SK-N-DZ (cell line): ENCODE measurements around the gene ATP1B3.
"Not testable (repeated sequence)": the region's sequence is repeated elsewhere in the genome, so short reads cannot be mapped to it uniquely, and the experiment has no call there.

Experiments used
- DNase-seq: peaks from one replicate; pipeline ENCODE4 v3.0.0-alpha.2; 2015; ENCODE audit warnings: low spot score

Gene ATP1B3

DNA sequence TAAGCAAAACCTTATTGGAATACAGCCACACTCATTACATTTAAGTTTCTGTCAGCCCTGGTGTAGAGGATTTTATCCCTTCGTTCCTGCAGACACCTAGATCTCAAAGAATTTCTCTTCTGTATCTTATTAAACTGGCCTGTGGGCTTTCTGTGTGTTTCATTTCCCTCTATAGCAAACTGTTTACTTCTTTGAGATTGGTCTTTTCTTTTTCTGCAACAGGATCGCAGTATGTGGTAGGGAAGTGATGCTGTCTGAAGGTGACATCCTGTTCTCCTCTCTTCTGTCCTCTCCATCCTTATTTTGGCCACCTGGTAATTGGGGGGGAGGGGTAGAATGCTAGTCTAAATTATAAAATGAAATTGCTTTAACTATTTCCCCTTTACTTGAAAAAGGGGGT lies 25.5 kb downstream of the ATP1B3 start:
- DNase-seq: no peak

DNA sequence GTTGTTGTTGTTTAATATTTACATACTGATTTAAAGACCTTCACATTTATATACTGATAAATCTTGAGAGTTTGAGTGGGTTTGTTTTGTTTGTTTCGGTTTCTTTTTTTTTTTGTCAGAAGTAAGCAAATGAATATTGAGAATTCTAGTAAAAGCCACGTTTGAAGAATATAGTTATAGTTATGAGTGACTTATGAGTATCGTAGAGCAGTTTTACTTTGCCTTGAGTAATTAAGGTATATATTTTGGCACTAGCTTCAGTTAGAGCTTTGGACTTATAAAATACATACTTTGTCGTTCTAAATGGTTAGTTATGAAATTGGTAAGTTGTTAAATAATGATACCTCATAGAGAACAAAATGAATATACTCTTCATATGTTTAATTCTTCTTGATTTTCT lies 27.8 kb downstream of the ATP1B3 start:
- DNase-seq: no peak

- no peak for DNase-seq
These were observed 28.7 kb downstream of the ATP1B3 start for GRCh38 chr3:141905129-141905528.

- DNase-seq: no peak
These were observed 33.0 kb downstream of the ATP1B3 start for GRCh38 chr3:141909408-141909807.

DNA sequence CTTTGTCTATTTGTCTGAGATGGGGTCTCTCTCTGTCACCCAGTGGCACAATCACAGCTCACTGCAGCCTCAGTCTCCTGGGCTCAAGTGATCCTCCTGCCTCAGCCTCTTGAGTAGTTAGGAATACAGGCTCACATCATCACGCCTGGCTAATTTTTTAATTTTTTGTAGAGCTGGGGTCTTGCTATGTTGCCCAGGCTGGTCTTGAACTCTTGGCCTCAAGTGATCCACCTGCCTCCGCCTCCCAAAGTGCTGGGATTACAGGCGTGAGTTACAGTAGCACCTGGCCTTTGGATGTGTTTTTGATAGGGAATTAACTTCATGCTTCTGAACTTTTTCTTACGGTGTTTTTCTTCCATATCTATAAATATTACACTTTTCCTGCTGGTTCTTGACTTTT lies 33.5 kb downstream of the ATP1B3 start:
- DNase-seq: not testable (repeated sequence)

DNA sequence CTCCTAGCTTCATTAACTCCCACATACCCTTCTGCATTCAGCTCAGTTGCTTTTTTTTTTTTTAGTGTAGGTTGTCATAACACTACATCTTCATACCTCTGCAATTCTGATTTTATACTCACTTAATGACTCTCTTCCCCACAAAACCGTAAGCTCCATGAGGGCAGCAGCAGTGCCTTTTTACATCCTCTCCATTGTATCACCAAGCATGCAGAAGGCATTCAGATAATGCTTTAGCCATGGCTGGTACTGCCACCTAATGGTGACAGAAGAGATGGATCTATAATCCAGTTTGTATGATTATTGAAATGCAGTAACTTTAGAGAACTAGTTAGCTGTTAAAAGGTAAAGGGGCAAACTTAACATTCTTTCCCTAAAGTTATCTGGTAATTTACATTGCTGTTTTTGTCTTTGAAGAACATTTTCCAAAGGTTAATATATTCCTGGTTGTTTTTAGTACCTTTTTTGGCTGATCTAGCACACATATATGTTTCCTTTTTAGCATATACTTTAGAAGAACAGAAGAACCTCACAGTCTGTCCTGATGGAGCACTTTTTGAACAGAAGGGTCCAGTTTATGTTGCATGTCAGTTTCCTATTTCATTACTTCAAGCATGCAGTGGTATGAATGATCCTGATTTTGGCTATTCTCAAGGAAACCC lies 36.8 kb downstream of the ATP1B3 start:
- DNase-seq: peak; percentile 59

DNA sequence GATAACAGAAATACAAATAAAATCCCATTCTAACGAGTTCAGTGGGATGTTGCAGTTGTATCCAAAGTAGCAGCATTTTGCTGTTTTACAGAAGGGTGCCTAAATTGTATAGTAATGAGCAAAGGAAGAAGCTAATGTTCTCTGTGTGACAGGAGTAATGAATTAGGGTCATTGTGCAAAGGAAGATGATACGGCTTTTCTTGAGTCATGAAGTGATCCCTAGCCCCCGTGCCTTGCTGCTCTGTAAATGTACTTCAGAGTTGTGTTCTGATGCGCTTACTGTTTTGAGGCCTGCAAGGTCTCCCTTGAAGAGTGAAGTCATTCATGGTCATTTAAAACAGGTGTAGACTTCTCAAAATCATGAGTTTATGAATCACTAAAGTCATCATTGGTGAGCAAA lies 37.9 kb downstream of the ATP1B3 start:
- no peak for DNase-seq

GRCh38 chr3:141915016-141915415 lies 38.6 kb downstream of the ATP1B3 start:
- DNase-seq: no peak

DNA sequence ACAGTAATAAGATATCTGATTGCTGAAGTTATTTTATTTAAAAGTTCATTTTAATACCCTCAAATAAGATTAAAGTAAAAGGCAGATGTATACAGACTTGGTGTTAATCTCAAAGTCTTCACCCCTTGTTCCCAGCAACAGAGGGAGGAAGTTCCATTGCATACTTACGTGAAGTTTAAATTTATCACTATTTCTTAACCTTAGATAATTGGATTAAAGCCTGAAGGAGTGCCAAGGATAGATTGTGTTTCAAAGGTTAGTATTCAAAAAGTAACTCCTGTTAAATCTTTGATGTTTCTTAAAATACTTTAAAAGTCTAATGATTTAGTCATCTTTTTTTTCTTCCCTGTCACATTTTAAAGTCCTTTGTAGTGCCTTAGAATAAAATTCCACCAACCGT lies 39.3 kb downstream of the ATP1B3 start:
- DNase-seq: no peak

DNA sequence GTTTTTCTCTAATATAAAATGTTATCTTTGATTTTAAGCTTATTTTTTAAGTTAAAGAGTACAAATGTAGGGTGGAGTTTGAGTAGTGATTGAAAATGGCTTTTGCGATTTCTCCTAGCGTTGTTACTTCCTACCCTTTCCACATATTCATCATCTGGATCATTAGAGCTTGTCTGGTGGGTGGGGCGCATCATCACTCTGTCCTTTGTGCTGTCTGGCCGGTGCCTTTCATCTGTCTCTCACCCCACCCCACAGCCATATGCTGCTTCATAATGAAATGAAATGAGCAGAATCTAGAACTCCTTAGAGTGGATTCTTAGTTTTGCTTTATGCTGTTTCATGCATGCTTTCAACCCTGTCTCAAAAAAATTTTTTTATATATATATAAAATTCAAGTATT lies 44.3 kb downstream of the ATP1B3 start:
- no peak for DNase-seq

GRCh38 chr3:141921316-141921715 lies 44.9 kb downstream of the ATP1B3 start:
- no peak for DNase-seq

DNA sequence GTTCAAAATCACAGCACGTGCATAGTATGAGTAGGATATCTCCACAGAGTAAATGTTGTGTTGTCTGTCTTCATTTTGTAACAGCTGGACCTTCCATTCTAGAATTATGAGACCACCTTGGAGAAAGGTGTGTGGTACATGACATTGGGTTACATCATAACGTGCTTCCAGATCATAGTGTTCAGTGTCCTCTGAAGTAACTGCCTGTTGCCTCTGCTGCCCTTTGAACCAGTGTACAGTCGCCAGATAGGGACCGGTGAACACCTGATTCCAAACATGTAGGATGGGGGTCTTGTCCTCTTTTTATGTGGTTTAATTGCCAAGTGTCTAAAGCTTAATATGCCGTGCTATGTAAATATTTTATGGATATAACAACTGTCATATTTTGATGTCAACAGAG lies 49.2 kb downstream of the ATP1B3 start:
- not testable (repeated sequence) for DNase-seq

DNA sequence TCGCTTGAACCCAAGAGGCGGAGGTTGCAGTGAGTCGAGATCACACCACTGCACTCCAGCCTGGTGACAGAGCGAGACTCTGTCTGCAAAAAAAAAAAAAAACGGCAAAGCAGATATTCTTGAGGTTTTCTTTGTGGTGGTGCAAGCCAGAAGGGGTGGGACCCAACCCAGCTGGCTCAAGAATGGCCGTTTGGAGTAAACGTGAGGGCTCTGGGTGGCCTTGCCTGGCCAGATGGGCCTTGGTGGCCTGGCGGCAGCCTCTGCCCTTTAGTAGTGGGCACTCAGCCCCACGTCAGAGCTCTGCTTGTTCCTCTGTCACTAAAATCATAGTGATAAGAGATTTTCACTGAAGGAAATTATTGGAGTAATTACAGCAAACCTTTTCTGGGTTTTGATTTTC lies 50.5 kb downstream of the ATP1B3 start:
- DNase-seq: no peak

- no peak for DNase-seq
These were observed 52.3 kb downstream of the ATP1B3 start for GRCh38 chr3:141928631-141929270.

DNA sequence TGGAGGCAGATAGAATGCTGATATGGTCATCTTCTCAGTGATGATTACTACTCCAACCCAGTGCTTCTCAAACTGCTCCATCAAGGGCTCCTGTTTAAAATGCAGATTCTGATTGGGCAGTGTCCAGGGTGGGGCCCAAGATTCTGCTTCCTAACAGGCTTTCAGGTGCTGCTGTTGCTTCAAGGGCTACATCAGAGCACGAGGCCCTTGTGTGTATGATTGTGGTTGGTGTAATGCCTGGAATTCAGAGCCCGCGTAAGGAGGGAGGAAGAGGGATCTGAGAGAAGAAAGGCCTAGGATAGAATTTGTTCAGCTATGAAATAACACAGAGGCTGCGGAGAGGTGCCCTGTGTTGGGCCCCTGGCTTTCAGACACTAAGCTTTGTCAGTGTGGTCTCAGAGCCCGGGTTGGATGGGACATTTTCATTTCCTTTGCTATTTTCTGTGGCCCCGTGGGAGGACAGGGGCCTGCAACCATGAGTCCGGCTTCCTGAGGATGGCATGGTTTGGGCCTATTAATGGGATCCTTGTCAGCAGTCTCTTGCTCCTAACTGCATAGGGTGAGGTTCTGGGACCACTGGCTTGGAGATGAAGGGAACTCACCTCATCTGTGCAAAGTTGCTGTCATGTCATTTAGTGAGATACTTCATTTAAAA lies 53.0 kb downstream of the ATP1B3 start:
- no peak for DNase-seq

DNA sequence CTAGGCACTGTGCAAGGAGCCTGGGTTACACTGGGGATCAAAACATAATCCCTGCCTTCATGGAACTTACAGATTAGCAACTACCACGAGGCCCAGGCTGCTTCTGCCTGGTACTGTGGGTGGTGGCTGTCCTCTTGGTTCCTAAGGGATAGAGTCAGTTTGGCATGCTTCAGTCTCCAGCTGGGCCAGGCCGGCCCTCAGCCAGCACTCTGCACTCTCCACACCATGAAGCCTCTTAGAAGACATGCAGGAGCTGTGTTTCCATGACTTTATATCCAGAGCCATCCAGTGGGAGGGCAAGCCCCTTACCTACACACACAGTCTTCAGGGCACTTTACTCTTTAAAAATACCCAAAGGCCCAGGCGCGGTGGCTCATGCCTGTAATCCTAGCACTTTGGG lies 54.4 kb downstream of the ATP1B3 start:
- DNase-seq: no peak

- no peak for DNase-seq
These were observed 57.2 kb downstream of the ATP1B3 start for GRCh38 chr3:141933421-141934300.

GRCh38 chr3:141934354-141934753 lies 57.9 kb downstream of the ATP1B3 start:
- no peak for DNase-seq

DNA sequence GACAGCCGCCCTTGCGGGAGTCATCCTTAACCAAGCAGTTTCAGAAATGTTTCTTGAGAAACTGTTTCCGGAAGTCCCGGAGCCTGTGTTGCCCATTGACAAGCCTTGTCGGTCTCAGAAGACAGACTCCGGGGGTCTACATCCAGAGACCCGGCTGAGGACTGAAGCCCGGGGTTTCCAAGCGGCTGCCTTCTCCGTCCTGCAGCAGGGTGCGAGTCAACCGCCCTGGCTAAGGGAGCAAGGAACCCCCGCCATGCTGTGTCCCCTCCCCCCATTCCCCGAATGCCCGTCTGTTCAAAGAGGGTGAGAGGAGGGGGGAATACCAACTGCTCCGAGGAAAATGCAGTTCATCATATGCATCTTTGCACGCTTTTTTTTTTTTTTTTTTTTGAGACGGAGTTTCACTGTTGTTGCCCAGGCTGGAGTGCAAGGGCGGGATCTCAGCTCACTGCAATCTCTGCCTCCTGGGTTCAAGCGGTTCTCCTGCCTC lies 61.6 kb downstream of the ATP1B3 start:
- DNase-seq: no peak

DNA sequence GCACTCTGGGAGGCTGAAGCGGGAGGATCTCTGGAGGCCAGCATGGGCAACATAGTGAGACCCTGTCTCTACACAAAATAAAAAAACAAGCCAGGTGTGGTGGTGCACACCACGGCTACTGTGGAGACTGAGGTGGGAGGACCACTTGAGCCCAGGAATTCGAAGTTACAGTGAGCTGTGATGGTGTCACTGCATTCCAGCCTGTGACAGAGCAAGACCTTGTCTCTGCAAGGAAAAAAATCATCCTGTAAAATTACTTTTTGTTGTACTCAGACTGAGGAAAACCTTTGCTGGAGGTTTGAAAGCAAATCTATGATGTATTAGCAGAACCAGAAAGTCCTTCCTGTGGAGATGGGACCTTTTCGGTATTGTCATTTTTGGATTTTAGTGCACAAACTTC lies 63.3 kb downstream of the ATP1B3 start:
- DNase-seq: no peak

DNA sequence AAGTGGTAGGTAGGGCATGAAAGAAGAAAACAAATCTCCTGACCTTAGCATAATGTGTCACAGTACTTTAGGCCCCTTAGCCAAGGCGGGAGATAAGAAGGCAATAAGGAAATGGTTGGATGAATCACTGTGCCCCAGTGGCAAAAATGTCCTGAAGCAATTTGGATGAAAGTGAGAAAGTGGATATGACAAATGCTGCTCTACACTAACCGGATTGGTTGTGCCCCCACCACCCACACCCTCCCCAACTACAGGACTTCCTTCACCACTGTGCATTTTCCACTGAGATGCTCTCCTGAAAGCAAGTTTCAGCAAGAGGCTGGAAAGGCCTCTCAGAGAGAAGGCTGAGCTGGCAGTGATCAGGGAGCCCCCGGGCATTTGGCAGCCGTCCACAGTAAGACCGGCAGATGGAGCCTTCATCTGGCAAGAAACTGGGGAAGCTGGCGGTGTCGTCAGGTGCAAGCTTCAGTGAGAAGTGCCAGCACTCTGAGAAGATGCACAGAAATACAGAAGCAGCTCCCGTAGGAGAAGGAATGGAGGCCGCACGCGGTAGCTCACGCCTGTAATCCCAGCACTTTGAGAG lies 63.8 kb downstream of the ATP1B3 start:
- no peak for DNase-seq

DNA sequence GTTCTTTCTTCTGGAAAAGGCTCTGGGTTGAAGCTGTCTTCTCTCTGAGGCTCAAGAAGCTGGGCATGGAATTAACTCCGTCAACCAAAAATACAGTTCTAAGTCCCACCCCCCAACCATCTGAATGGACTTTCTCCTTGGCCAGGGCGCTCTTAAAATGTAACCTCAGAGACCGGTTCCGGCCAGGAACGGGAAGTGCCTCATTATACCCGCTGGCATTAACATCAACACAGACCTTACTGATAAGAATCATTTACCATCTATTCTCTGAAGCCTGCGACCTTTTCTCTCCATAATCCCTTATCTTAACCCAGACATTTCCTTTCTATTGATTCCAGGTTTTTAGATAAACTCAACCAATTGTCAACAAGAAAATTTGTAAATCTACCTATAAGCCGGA lies 64.7 kb downstream of the ATP1B3 start:
- no peak for DNase-seq
